Testis (tissue), 3 donors: Measurements from ENCODE around the gene RPLP2. TPM values are rescaled to one million over a fixed set of nuclear protein-coding genes. Genes with fewer than 3 reads are reported as not detected.

ENCODE experiments used
- DNase-seq: peaks from one replicate; pipeline ENCODE4 v3.0.0-alpha.2; 2019
- H3K27ac ChIP-seq, 2 donors: fragments of 200-600 bp; sonication (generic); one replicate each; pipeline ENCODE4 v1.5.1; 2019
- H3K27me3 ChIP-seq: fragments of 200-600 bp; sonication (generic); one replicate; pipeline ENCODE4 v1.5.1; 2019
- H3K36me3 ChIP-seq: fragments of 200-600 bp; sonication (generic); one replicate; pipeline ENCODE4 v1.5.1; 2017; ENCODE audit warnings: low read depth; ENCODE audit errors: missing control alignments
- H3K4me1 ChIP-seq: fragments of 200-600 bp; sonication (generic); one replicate; pipeline ENCODE4 v1.5.1; 2019
- H3K4me3 ChIP-seq, 2 donors: fragments of 200-600 bp; sonication (generic); one replicate each; pipeline ENCODE4 v1.5.1; 2017 to 2019
- H3K9me3 ChIP-seq: fragments of 200-600 bp; sonication (generic); one replicate; pipeline ENCODE4 v1.5.1; 2017
- POLR2A ChIP-seq: fragments of 450-650 bp; IDR thresholded peaks from one replicate; pipeline ENCODE4 v1.6.1; 2017; ENCODE audit warnings: antibody characterized with exemption, mild to moderate bottlenecking, moderate library complexity
- WGBS, 2 donors: methylation state at CpG; one replicate each; pipeline ENCODE4 v1.1.5; 2018; 5-methylcytosine and 5-hydroxymethylcytosine counted together
- intact Hi-C: fragments of 100-400 bp; cut with DNase I; formaldehyde crosslinking; loops from one replicate; pipeline ENCODE4 v1.15.1; 2023; ENCODE audit warnings: low total_unique reads
- polyA plus RNA-seq: library from polyadenylated mRNA; stranded (reverse); fragments of 350-450 nt; fragmentation: Illumina TruSeq; extraction: RNeasy Lipid Tissue Mini Kit (QIAGEN cat#74804); gene quantifications from one replicate; pipeline ENCODE4 v1.2.3, GENCODE V29; 2014; ENCODE audit warnings: low read depth, low replicate concordance; ENCODE audit not compliant: insufficient read depth
- total RNA-seq, 2 donors: library from RNA; depleted of rRNA; stranded (reverse); fragments of >200 nt; gene quantifications; one replicate each; pipeline ENCODE4 v1.2.3, GENCODE V29; 2016
- TF ChIP-seq, protein P1 (sequence below), 3 experiments: fragments of 450-650 bp in 2 of 3; fragments of 200-600 bp in 1 of 3; sonication (generic) in 1 of 3; IDR thresholded peaks; one replicate each; pipeline ENCODE4 v1.5.1; 2016 to 2019; ENCODE audit warnings: antibody characterized with exemption in 3 of 3, mild to moderate bottlenecking in 2 of 3, moderate library complexity in 1 of 3

Gene RPLP2
- total and polyA plus RNA-seq, 3 donors from 2014 or later: 193 to 943 (median 864) TPM

DNA sequence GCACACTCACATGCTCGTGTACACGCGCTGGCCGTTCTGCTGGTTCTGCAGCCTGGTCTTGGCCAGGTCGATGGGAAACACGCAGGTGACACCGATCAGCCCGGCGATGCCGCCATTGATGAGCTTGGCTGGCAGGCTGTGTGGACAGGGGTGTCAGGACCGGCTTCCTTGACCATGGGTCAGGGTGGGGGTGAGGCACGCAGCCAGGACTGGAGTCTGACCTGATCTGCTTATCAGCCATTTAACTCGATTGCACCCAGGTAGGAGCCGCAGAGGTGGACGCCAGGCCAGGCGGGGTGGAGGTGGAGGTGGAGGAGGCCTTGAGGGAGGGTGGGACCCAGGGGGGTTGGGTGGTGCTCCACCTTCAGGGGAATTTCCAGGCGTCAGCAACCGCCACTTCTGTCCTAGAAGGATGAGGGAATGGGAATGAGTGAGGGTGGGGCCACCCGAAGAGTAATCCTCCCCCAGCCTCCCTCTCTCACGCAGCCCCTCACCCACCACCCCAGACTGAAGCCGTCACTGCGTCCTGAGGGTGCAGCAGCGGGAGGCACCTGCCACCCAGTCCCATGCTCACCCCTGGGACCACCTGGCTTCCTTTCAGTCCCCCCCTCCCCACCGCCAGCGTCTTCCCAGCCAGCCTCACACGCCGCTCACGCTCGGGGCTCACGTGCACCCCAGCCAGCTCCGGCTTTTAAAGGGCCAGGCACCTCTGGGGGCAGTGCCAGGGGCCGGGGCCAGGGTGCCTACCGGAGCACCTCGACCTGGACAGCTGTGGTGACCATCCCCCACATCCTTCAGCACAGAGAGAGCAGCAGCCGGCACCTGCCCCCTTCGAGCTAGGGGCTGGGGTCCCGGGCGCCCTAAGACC is 14.8 kb upstream of the RPLP2 start:
- H3K9me3 ChIP-seq: no peaks in the 10 kb centered on the region
- H3K36me3 ChIP-seq: no peaks in the 10 kb centered on the region
- H3K27ac ChIP-seq: peak overlapping the region; percentile 64 to 83
- peak overlapping the region; percentile 13 to 76 for H3K4me3 ChIP-seq
- intact Hi-C loops: no loop called here
- peaks cover 27% of the 10 kb centered on the region for H3K4me1 ChIP-seq
- DNase-seq: peak; percentile 56
- H3K27me3 ChIP-seq: no peaks in the 10 kb centered on the region
- TF ChIP-seq, protein P1, sequence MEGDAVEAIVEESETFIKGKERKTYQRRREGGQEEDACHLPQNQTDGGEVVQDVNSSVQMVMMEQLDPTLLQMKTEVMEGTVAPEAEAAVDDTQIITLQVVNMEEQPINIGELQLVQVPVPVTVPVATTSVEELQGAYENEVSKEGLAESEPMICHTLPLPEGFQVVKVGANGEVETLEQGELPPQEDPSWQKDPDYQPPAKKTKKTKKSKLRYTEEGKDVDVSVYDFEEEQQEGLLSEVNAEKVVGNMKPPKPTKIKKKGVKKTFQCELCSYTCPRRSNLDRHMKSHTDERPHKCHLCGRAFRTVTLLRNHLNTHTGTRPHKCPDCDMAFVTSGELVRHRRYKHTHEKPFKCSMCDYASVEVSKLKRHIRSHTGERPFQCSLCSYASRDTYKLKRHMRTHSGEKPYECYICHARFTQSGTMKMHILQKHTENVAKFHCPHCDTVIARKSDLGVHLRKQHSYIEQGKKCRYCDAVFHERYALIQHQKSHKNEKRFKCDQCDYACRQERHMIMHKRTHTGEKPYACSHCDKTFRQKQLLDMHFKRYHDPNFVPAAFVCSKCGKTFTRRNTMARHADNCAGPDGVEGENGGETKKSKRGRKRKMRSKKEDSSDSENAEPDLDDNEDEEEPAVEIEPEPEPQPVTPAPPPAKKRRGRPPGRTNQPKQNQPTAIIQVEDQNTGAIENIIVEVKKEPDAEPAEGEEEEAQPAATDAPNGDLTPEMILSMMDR (IDR thresholded peaks at IDR 0.05): no peak
- TF ChIP-seq POLR2A: no peak
- WGBS, 2 donors: 56 to 60% methylated on average over 12 to 38 of the region's 38 CpGs

DNA sequence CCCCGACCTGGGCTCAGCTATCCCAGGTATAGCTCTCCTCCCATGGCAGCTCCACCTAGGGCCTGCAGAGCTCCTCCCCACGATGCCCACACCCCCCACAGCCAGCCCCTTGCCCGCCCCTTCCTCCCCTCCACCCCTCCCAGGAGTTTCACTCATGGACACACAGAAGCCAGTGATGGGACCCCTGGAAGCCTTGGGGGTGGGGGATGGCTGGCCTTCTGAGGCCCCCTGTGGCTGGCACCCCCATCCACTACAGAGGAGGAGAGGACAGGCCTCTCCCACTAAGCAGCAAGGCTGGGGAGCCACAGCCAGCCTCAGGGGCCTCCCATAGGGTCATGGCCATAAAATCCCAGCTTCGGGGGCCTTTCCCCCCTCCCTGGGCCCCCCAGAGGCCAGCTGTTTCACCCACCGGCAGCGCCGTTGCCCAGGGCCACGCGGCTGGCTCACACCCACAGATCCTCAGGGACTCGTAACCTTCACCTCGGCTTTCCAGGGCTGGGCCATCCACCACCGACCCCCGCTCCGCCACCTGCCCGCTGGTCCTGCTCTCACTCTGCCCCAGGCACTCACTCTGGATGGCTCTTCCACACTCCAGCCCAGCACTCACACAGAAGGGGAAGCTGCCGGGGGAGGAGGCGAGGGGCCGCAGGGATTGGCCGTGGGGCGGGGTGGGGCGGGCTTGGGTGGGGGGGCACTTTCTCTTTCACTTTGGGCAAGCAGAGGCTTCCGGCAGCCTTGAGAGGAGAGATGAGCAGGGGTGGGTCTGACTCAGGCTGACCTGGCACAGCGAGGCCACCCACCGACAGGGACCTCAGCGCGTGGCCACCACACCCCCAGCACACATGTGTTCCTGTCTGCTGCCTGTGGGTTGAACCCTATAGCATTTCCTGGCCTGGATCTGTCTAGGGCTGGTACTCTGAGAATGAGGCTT is 13.9 kb upstream of the RPLP2 start:
- Histone ChIP-seq H3K27ac (peak overlapping the region; percentile 64 to 83), H3K4me3 (peak overlapping the region; percentile 13 to 76), H3K9me3 (no peaks in the 10 kb centered on the region), H3K4me1 (peaks cover 27% of the 10 kb centered on the region), H3K27me3 (no peaks in the 10 kb centered on the region), H3K36me3 (no peaks in the 10 kb centered on the region)
- intact Hi-C loops: no loop called here
- TF ChIP-seq, protein P1 (IDR thresholded peaks at IDR 0.05): no peak
- TF ChIP-seq POLR2A: no peak
- 36% methylated on average over 24 of the region's 26 CpGs; no CpG with 5 or more reads in 1 of the 2 donors for WGBS, 2 donors
- DNase-seq: peak; percentile 78

DNA sequence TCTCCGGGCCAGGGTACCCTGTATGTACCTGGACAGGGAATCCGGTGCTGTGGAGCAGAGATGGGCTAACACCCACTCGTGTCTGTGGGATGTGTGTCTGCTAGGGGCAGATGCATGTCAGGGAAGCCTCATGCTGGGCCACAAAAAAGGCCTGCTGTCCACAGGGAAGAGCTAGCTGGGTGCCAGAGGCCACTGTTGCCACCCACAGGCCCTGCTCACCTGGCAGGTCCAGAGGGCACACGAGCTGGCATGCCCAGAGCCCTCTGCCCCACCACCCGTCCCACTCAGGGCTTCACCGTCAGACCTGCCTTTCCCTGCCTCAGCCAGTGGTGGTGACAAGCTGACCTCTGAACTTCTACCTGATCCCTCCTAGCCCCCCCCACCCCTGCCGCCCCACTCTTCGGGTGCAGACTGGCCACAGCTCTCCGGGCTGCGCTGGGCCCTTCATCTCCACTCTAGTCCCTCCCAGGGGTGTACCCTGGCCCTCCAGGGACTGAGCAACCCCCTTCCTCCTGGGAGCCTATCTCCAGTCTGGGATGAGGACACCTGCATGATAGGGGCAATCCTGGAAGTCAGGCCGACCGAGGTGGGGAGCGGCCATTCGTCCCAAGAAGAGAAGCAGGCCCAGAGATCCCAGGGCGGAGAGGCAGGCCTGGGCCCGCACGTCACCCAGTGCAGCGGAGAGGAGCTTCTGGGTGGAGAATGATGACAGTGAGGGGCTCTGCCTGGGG is 13.0 kb upstream of the RPLP2 start:
- no peak for TF ChIP-seq POLR2A
- Histone ChIP-seq H3K4me1 (peaks cover 27% of the 10 kb centered on the region), H3K36me3 (no peaks in the 10 kb centered on the region), H3K9me3 (no peaks in the 10 kb centered on the region), H3K27ac (peak overlapping the region; percentile 64 to 83), H3K4me3 (peak overlapping the region; percentile 62 to 76), H3K27me3 (no peaks in the 10 kb centered on the region)
- no peak for DNase-seq
- 18 to 26% methylated on average over 14 to 18 of the region's 18 CpGs for WGBS, 2 donors
- intact Hi-C loops: no loop called here

DNA sequence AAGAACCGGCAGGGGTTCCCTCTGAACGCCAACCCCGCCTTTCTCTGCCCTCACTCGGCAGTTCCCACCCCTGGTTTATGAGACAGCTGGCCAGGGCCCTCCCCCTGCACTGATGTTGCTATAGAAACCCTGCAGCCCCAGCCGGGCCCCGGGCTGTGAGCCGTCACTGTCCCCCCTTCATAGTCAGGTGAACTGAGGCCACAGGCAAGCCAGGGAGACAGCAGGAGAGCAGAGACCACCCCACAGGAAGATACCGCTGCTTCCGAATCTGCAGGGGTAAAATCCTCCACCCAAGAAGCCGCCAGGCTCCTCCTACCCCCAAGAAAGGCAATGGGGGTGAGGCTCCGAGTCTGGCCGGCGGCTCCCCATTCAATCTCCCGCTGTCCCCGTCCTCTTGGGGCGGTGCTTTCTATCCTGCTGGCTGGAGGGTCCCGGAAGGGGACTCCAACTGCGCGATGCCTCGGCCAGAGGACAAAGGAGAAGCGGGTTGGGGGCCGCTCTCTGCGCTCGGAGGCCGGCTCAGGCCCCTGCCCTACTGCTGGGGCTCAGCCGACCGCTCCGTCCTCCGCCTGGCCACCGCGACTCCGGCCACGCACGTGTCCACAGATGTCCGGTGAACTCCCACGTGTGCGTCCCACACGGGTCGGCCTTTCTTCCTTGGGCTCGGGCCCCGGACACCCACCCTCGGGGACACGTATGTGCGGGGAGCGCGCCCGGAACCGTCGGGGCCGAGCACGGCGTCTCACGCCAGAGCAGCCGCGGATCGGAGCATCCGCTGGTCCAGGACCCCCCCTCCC is 12.3 kb upstream of the RPLP2 start:
- WGBS, 2 donors: 0% methylated on average over 4 to 57 of the region's 57 CpGs
- Histone ChIP-seq H3K4me1 (peaks cover 27% of the 10 kb centered on the region), H3K27ac (peak overlapping the region; percentile 64 to 83), H3K27me3 (no peaks in the 10 kb centered on the region), H3K36me3 (no peaks in the 10 kb centered on the region), H3K9me3 (no peaks in the 10 kb centered on the region), H3K4me3 (peak overlapping the region; percentile 62 to 76)
- intact Hi-C loops: no loop called here
- TF ChIP-seq, protein P1 (IDR thresholded peaks at IDR 0.05): no peak
- no peak for TF ChIP-seq POLR2A
- peak; percentile 85 for DNase-seq
